Measurements from ENCODE around the gene DGLUCY. TPM values are rescaled to one million over a fixed set of nuclear protein-coding genes. Genes with fewer than 3 reads are reported as not detected.

DGLUCY gene
- total and polyA plus RNA-seq, 5 donors from 2014 or later = 45.2 to 120 (median 60.8) TPM

GRCh38 chr14:91231446-91231845 is 117.6 kb downstream of the DGLUCY start:
- Histone ChIP-seq H3K4me3 (ENCODE audit: low read depth, low read length) (peak overlapping the region; percentile 46), H3K27me3 (ENCODE audit: control insufficient read depth, insufficient read depth, low read length) (no peaks in the 10 kb centered on the region), H3K4me1 (ENCODE audit: control insufficient read depth, insufficient read depth, low read length, poor library complexity, severe bottlenecking) (peaks cover 81% of the 10 kb centered on the region), H3K9me3 (ENCODE audit: control insufficient read depth in 2 of 2, low read length in 2 of 2) (peaks cover 0 to 3% of the 10 kb centered on the region in 2 experiments), H3K36me3 (ENCODE audit: control insufficient read depth, insufficient read depth, low read length) (peaks cover 14% of the 10 kb centered on the region), H3K27ac (ENCODE audit: insufficient read depth, low read length, poor library complexity, severe bottlenecking) (peak overlapping the region; percentile 91)
- DNase-seq = no peak
- H3K9me3 Mint-ChIP-seq = peaks cover 0 to 5% (median 0%) of the 10 kb centered on the region in 7 donors
- H3K4me3 Mint-ChIP-seq = peak overlapping the region; percentile 22 to 83 (median 70)
- no peaks in the 10 kb centered on the region for H3K27me3 Mint-ChIP-seq
- peaks cover 31 to 88% (median 57%) of the 10 kb centered on the region in 4 donors for H3K4me1 Mint-ChIP-seq
- peak overlapping the region; percentile 95 to 100 (median 97) for H3K27ac Mint-ChIP-seq
- no peak for ATAC-seq (ENCODE audit: low read depth in 2 of 2)
- peaks cover 29% of the 10 kb centered on the region for H3K36me3 Mint-ChIP-seq

GRCh38 chr14:91232052-91232451 is 118.2 kb downstream of the DGLUCY start:
- Mint-ChIP-seq H3K4me1 (peaks cover 26 to 82% (median 51%) of the 10 kb centered on the region in 4 donors), H3K27me3 (no peaks in the 10 kb centered on the region), H3K4me3 (peak overlapping the region in 3 of 4 donors; percentile 71 to 83 (median 78)), H3K27ac (peak overlapping the region; percentile 95 to 100 (median 97)), H3K36me3 (peaks cover 26% of the 10 kb centered on the region), H3K9me3 (peaks cover 0 to 2% (median 0%) of the 10 kb centered on the region in 7 donors)
- Histone ChIP-seq H3K4me3 (ENCODE audit: low read depth, low read length) (peak overlapping the region; percentile 46), H3K36me3 (ENCODE audit: control insufficient read depth, insufficient read depth, low read length) (peaks cover 15% of the 10 kb centered on the region), H3K9me3 (ENCODE audit: control insufficient read depth in 2 of 2, low read length in 2 of 2) (peaks cover 0 to 3% of the 10 kb centered on the region in 2 experiments), H3K27me3 (ENCODE audit: control insufficient read depth, insufficient read depth, low read length) (no peaks in the 10 kb centered on the region), H3K27ac (ENCODE audit: insufficient read depth, low read length, poor library complexity, severe bottlenecking) (peak overlapping the region; percentile 91), H3K4me1 (ENCODE audit: control insufficient read depth, insufficient read depth, low read length, poor library complexity, severe bottlenecking) (peaks cover 75% of the 10 kb centered on the region)
- DNase-seq (no peak), ATAC-seq (ENCODE audit: low read depth in 2 of 2) (no peak)

- peaks cover 19% of the 10 kb centered on the region for H3K36me3 ChIP-seq (ENCODE audit: control insufficient read depth, insufficient read depth, low read length)
- H3K4me1 ChIP-seq (ENCODE audit: control insufficient read depth, insufficient read depth, low read length, poor library complexity, severe bottlenecking) = peaks cover 69% of the 10 kb centered on the region
- peak overlapping the region; percentile 91 for H3K27ac ChIP-seq (ENCODE audit: insufficient read depth, low read length, poor library complexity, severe bottlenecking)
- Mint-ChIP-seq H3K4me1 (peaks cover 26 to 79% (median 48%) of the 10 kb centered on the region in 4 donors), H3K36me3 (peaks cover 29% of the 10 kb centered on the region), H3K9me3 (peaks cover 0 to 2% (median 0%) of the 10 kb centered on the region in 7 donors), H3K27me3 (no peaks in the 10 kb centered on the region), H3K4me3 (peak overlapping the region in 3 of 4 donors; percentile 28 to 71 (median 53)), H3K27ac (peak overlapping the region; percentile 95 to 100 (median 97))
- DNase-seq (no peak), ATAC-seq (ENCODE audit: low read depth in 2 of 2) (no peak)
- H3K9me3 ChIP-seq (ENCODE audit: control insufficient read depth in 2 of 2, low read length in 2 of 2) = peaks cover 0 to 3% of the 10 kb centered on the region in 2 experiments
- no peaks in the 10 kb centered on the region for H3K27me3 ChIP-seq (ENCODE audit: control insufficient read depth, insufficient read depth, low read length)
- peak overlapping the region; percentile 46 for H3K4me3 ChIP-seq (ENCODE audit: low read depth, low read length)
Observed at GRCh38 chr14:91232603-91233002, 118.7 kb downstream of the DGLUCY start.

GRCh38 chr14:91233936-91234790 is 120.3 kb downstream of the DGLUCY start:
- H3K27me3 ChIP-seq (ENCODE audit: control insufficient read depth, insufficient read depth, low read length) = no peaks in the 10 kb centered on the region
- Mint-ChIP-seq H3K36me3 (peaks cover 25% of the 10 kb centered on the region), H3K27me3 (no peaks in the 10 kb centered on the region), H3K4me3 (peak overlapping the region in 2 of 4 donors; percentile 13 to 68), H3K4me1 (peaks cover 16 to 79% (median 46%) of the 10 kb centered on the region in 4 donors), H3K9me3 (peaks cover 0 to 2% (median 0%) of the 10 kb centered on the region in 7 donors), H3K27ac (no peak overlapping the region)
- no peak overlapping the region for H3K4me3 ChIP-seq (ENCODE audit: low read depth, low read length)
- peaks cover 62% of the 10 kb centered on the region for H3K4me1 ChIP-seq (ENCODE audit: control insufficient read depth, insufficient read depth, low read length, poor library complexity, severe bottlenecking)
- DNase-seq = no peak
- peaks cover 19% of the 10 kb centered on the region for H3K36me3 ChIP-seq (ENCODE audit: control insufficient read depth, insufficient read depth, low read length)
- no peak for ATAC-seq (ENCODE audit: low read depth in 2 of 2)
- H3K9me3 ChIP-seq (ENCODE audit: control insufficient read depth in 2 of 2, low read length in 2 of 2) = peaks cover 0 to 3% of the 10 kb centered on the region in 2 experiments
- no peak overlapping the region for H3K27ac ChIP-seq (ENCODE audit: insufficient read depth, low read length, poor library complexity, severe bottlenecking)

GRCh38 chr14:91234791-91235114 is 120.9 kb downstream of the DGLUCY start:
- Histone ChIP-seq H3K9me3 (ENCODE audit: control insufficient read depth in 2 of 2, low read length in 2 of 2) (peaks cover 0 to 3% of the 10 kb centered on the region in 2 experiments), H3K4me3 (ENCODE audit: low read depth, low read length) (no peak overlapping the region), H3K4me1 (ENCODE audit: control insufficient read depth, insufficient read depth, low read length, poor library complexity, severe bottlenecking) (peaks cover 60% of the 10 kb centered on the region), H3K27me3 (ENCODE audit: control insufficient read depth, insufficient read depth, low read length) (no peaks in the 10 kb centered on the region), H3K36me3 (ENCODE audit: control insufficient read depth, insufficient read depth, low read length) (peaks cover 19% of the 10 kb centered on the region), H3K27ac (ENCODE audit: insufficient read depth, low read length, poor library complexity, severe bottlenecking) (no peak overlapping the region)
- Mint-ChIP-seq H3K27ac (no peak overlapping the region), H3K9me3 (peaks cover 0 to 2% (median 0%) of the 10 kb centered on the region in 7 donors), H3K27me3 (no peaks in the 10 kb centered on the region), H3K4me3 (peak overlapping the region in 2 of 4 donors; percentile 13 to 68), H3K4me1 (peaks cover 13 to 79% (median 46%) of the 10 kb centered on the region in 4 donors), H3K36me3 (peaks cover 25% of the 10 kb centered on the region)
- DNase-seq (no peak), ATAC-seq (ENCODE audit: low read depth in 2 of 2) (no peak)

- H3K36me3 Mint-ChIP-seq = peaks cover 22% of the 10 kb centered on the region
- Histone ChIP-seq H3K4me3 (ENCODE audit: low read depth, low read length) (no peak overlapping the region), H3K9me3 (ENCODE audit: control insufficient read depth in 2 of 2, low read length in 2 of 2) (peaks cover 0 to 3% of the 10 kb centered on the region in 2 experiments), H3K27me3 (ENCODE audit: control insufficient read depth, insufficient read depth, low read length) (no peaks in the 10 kb centered on the region), H3K36me3 (ENCODE audit: control insufficient read depth, insufficient read depth, low read length) (peaks cover 19% of the 10 kb centered on the region), H3K4me1 (ENCODE audit: control insufficient read depth, insufficient read depth, low read length, poor library complexity, severe bottlenecking) (peaks cover 55% of the 10 kb centered on the region), H3K27ac (ENCODE audit: insufficient read depth, low read length, poor library complexity, severe bottlenecking) (no peak overlapping the region)
- H3K27ac Mint-ChIP-seq = peak overlapping the region in 2 of 3 donors; percentile 87
- peak overlapping the region in 1 of 4 donors; percentile 70 for H3K4me3 Mint-ChIP-seq
- peaks cover 9 to 79% (median 49%) of the 10 kb centered on the region in 4 donors for H3K4me1 Mint-ChIP-seq
- H3K27me3 Mint-ChIP-seq = no peaks in the 10 kb centered on the region
- ATAC-seq (ENCODE audit: low read depth in 2 of 2) (no peak), DNase-seq (no peak)
- peaks cover 0 to 2% (median 0%) of the 10 kb centered on the region in 7 donors for H3K9me3 Mint-ChIP-seq
Observed at GRCh38 chr14:91235841-91236240, 122.0 kb downstream of the DGLUCY start.

- Mint-ChIP-seq H3K27ac (peak overlapping the region in 2 of 3 donors; percentile 26 to 99), H3K36me3 (peaks cover 21% of the 10 kb centered on the region), H3K9me3 (peaks cover 0 to 2% (median 0%) of the 10 kb centered on the region in 7 donors), H3K27me3 (no peaks in the 10 kb centered on the region), H3K4me3 (peak overlapping the region in 1 of 4 donors; percentile 91), H3K4me1 (peaks cover 5 to 79% (median 51%) of the 10 kb centered on the region in 4 donors)
- Histone ChIP-seq H3K27ac (ENCODE audit: insufficient read depth, low read length, poor library complexity, severe bottlenecking) (no peak overlapping the region), H3K9me3 (ENCODE audit: control insufficient read depth in 2 of 2, low read length in 2 of 2) (no peaks in the 10 kb centered on the region), H3K36me3 (ENCODE audit: control insufficient read depth, insufficient read depth, low read length) (peaks cover 19% of the 10 kb centered on the region), H3K4me3 (ENCODE audit: low read depth, low read length) (no peak overlapping the region), H3K27me3 (ENCODE audit: control insufficient read depth, insufficient read depth, low read length) (no peaks in the 10 kb centered on the region), H3K4me1 (ENCODE audit: control insufficient read depth, insufficient read depth, low read length, poor library complexity, severe bottlenecking) (peaks cover 55% of the 10 kb centered on the region)
- DNase-seq (no peak), ATAC-seq (ENCODE audit: low read depth in 2 of 2) (no peak)
Observed at GRCh38 chr14:91237219-91237618, 123.3 kb downstream of the DGLUCY start.
